ENCODE results near the gene HAS3.
"Not testable (repeated sequence)": the region's sequence is repeated elsewhere in the genome, so short reads cannot be mapped to it uniquely, and the experiment has no call there.

HAS3 gene, protein sequence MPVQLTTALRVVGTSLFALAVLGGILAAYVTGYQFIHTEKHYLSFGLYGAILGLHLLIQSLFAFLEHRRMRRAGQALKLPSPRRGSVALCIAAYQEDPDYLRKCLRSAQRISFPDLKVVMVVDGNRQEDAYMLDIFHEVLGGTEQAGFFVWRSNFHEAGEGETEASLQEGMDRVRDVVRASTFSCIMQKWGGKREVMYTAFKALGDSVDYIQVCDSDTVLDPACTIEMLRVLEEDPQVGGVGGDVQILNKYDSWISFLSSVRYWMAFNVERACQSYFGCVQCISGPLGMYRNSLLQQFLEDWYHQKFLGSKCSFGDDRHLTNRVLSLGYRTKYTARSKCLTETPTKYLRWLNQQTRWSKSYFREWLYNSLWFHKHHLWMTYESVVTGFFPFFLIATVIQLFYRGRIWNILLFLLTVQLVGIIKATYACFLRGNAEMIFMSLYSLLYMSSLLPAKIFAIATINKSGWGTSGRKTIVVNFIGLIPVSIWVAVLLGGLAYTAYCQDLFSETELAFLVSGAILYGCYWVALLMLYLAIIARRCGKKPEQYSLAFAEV

DNA sequence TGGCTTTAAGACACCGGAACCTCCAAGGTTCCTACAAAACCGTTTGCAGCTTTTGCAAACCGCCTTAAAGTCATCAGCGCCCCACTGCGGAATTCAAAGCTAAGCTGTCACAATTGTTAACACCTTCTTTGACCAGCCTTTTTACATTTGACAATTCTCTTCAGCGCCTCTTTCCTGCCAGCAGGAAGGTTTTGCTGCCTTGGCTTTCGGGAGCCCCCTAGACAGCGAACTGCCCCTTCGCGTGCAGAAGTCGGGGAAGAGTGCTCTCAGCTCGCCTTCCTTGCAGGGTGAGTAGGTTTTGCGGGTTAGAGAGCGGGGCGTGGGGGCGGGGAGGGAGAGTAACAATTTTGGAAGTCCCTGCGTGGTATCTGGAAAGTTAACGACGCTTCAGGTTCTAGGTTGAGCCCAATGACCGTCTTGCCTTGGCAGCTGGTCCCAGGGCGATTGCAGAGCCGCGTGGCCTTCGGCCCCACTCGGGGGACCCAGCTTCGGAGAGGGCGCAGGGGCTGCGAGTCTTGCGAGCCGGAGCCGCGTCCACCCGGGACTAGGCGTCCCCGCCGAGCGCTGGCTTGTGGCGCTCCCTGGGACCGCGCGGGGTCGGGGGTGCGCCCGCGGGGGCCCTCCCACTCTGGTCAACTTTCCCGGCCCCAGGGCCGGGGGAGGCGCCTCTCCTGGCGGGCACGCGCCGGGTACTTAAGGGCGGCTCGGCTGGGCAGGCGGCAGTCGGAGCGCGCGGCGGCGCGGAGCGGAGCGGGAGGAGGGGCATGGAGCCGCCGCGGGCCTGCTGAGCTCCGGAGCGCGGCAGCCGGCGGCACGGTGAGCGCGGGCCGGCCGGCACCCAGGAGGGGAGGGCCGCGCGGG, at the start of gene HAS3:
HAS3 (plus strand) TSS at position 153 of the 861 bp plus-strand sequence. CDS start 3,743 bp downstream, outside the sequence.
- DNase-seq (ENCODE audit: low read depth) = peak; percentile 64

DNA sequence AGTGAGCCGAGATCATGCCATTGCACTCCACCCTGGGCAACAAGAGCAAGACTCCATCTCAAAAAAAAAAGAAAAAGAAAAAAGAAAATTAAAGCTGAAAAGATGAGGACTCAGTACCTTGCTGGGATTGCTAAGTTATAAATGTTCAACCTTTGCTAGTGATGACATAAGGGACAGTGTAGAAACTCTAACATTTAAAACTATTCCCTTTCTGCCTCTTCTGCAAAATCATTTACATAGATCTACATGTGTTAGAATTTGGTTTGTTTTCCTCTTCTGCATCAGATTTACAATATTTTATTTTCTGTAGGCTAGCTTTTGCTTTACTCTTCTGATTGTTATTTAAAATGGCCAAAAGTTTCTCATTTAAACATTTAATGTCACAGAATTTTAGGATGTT, 49.5 kb upstream of the HAS3 start:
- no peak for DNase-seq (ENCODE audit: low read depth)
- TF ChIP-seq, protein P1, sequence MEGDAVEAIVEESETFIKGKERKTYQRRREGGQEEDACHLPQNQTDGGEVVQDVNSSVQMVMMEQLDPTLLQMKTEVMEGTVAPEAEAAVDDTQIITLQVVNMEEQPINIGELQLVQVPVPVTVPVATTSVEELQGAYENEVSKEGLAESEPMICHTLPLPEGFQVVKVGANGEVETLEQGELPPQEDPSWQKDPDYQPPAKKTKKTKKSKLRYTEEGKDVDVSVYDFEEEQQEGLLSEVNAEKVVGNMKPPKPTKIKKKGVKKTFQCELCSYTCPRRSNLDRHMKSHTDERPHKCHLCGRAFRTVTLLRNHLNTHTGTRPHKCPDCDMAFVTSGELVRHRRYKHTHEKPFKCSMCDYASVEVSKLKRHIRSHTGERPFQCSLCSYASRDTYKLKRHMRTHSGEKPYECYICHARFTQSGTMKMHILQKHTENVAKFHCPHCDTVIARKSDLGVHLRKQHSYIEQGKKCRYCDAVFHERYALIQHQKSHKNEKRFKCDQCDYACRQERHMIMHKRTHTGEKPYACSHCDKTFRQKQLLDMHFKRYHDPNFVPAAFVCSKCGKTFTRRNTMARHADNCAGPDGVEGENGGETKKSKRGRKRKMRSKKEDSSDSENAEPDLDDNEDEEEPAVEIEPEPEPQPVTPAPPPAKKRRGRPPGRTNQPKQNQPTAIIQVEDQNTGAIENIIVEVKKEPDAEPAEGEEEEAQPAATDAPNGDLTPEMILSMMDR (IDR thresholded peaks at IDR 0.05; ENCODE audit: insufficient read depth, low read depth, low read length, missing control alignments) = no peak

More for the DNA sequence above, at the start of gene HAS3:
- TF ChIP-seq, protein P1 (IDR thresholded peaks at IDR 0.05; ENCODE audit: insufficient read depth, low read depth, low read length, missing control alignments) = peak; percentile 31
- H3K4me3 ChIP-seq (ENCODE audit: low read depth, low read length) = peak within 1 kb of the TSS; percentile 40

DNA sequence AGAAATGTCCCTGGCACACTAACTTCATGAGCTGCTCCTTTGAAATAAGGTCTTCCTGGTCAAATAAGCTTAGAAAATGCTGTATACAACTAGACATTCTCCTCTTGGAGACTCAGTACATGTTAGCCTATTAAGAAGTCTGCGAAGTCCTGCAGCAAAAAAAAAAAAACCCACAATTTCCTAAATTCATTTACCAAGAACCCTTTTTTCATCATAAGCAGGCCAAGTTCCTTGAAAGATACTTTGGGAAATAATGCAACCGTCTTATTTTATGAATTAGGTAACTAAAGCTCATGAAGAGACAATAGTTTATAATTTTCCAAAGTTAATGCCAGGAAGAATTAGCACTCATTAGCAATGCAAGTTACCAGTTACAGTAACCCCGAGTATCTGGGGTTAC, 49.0 kb upstream of the HAS3 start:
- DNase-seq (ENCODE audit: low read depth) = no peak
- TF ChIP-seq, protein P1 (IDR thresholded peaks at IDR 0.05; ENCODE audit: insufficient read depth, low read depth, low read length, missing control alignments) = no peak
- H3K4me3 ChIP-seq (ENCODE audit: low read depth, low read length) = no peak overlapping the region

More for the DNA sequence above, 49.5 kb upstream of the HAS3 start:
- no peak overlapping the region for H3K4me3 ChIP-seq (ENCODE audit: low read depth, low read length)

DNA sequence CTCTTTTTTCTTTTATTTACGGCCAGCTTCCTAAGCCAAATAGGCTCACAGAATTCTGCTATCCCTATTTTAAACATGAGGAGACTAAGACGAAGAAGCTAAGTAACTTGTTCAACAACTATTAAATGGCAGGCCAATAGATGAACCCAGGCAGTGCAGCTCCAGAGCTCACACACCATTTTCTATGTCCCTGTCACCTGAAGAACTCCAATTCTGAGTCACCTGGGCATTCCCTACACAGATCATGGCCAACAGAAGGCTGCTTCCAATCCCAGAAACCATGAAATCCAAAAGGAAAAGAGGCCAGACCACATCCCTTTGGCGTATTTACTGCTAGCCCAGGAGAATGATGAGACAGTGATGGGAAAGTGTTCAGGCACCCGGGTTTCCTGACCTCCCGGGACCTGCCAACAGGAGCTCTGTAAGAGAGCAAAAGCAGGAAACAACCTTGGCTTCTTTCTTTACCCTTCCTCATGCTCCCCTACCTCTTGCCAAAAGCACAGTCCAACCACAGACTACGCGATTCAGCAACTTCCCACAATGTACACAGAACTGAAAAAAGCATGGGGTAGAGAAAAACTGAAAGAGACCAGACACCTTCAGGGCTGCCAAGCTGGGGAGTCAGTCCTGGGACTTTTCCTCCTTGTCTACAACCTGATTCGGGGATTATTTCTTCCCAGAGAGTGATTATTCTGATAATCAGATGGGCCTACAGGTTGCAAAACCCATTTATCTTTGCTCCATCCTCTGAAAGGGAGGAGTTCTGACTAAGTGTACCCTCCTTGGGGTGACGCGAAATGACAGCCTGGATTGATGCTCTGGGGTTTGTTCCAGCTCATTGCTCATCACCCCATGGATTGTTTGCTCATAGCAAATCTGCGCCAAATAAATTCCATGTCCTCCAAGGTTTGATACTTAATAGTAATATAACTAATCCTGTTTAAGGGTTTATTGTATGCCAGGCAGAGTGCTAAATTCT, 47.8 kb upstream of the HAS3 start:
- TF ChIP-seq, protein P1 (IDR thresholded peaks at IDR 0.05; ENCODE audit: insufficient read depth, low read depth, low read length, missing control alignments) = no peak
- DNase-seq (ENCODE audit: low read depth) = peak; percentile 61
- H3K4me3 ChIP-seq (ENCODE audit: low read depth, low read length) = no peak overlapping the region

DNA sequence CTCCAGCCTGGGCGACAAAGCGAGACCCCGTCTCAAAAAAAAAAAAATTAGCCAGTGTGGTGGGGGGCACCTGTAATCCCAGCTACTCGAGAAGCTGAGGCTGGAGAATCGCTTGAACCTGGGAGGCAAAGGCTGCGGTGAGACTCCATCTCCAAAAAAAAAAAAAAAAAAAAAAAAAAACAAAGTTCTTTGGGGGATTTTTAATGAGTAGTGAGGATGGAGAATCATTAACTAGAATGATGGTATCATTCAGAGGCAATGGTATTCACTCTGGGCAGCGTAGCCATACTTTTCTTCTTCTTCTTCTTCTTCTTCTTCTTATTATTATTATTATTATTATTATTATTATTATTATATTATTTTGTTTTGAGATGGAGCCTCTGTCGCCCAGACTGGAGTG, 42.0 kb upstream of the HAS3 start:
- not testable (repeated sequence) for DNase-seq (ENCODE audit: low read depth); H3K4me3 ChIP-seq (ENCODE audit: low read depth, low read length)

DNA sequence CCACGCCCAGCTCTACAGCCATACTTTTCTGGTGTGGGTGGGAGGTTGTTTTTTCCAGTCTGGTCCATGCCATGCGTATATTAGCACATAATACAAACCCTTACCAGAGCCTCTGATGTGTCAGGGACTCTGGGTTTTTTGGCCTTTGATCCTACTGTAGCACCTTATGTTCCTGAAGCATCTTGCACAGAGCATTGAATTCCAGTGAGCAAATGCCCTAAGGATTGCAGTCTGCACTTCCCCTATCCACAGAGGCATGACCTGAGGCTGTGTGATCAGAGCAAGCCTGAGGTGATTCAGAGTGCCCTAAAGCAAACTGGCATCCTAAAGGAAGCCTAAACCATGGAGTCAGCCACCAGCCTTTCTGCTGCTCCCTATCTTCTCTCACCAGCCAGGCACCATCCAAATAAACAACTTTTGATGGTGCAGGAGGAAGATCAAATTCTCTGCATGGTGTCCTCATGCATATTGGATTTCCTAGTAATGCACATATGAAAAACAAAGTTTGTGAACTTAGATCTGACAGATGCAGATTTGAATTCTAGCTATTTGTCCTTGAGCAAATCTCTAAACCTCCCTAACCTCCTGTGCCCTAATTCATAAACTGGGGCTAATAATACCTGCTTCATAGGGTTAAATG, 41.2 kb upstream of the HAS3 start:
- no peak overlapping the region for H3K4me3 ChIP-seq (ENCODE audit: low read depth, low read length)
- TF ChIP-seq, protein P1 (IDR thresholded peaks at IDR 0.05; ENCODE audit: insufficient read depth, low read depth, low read length, missing control alignments) = no peak
- no peak for DNase-seq (ENCODE audit: low read depth)

Measured in GM12865 (cell line).